HG03342 (cell line): Measurements from ENCODE around the gene GALNTL6.

ENCODE experiments used
- ATAC-seq: cut with Tn5 transposase; IDR thresholded peaks from one replicate; pipeline ENCODE4 v1.9.1; 2021; ENCODE audit warnings: mild to moderate bottlenecking, moderate library complexity; ENCODE audit not compliant: unreplicated experiment

The GALNTL6 gene

GRCh38 chr4:172173206-172173605 is 360.0 kb downstream of the GALNTL6 start:
- ATAC-seq, result no peak

DNA sequence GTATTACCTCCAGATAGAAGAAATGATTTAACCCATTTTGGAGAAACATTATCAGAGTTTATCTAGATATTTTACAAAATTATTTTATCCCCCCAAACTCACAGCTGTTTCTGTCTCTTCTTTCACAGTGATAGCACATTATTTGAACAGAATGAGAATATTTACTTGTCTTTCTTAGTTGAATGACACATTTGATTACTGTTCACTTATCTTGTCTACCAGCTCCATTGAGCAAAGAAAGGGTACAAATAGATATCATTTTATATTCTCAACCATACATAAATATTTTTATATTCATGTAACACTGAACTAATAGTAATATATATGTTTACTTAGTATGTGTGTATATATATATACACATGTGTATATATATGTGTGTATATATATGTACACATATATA is 364.2 kb downstream of the GALNTL6 start:
- ATAC-seq, result no peak

DNA sequence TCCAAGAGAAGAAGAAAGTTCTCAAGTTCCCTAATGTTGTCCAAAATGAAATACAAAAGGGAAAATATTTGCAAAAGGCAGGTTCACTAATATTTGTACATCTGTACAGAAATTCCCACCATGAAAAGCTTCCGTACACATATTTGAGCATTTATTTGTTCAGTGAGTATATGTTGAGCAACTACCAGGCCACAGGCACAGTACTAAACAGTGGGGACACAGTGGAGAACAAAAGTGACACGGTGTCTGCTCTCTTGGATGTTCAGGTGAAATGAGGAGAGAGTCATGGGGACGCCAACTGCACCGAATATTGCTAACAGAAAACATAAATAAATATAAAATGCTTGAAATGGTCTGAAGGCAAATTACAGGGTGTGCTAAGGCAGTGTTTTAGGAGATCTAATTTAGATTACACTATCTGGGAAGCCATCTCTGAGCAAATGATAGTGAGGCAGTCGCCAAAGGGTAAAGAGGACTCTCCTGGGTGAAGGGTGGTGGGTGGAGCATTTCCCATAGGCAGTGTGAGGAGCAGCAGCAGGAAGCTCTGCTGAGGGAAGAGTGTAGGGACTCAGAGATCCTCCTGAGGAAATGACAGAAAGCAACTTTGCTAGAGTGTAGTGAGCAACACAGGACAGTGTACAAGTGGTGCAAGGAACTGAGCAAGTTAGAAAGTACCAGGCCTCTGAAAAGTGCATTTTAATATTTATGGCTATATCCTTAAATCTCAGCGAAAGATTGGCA is 375.2 kb downstream of the GALNTL6 start:
- ATAC-seq, result no peak

GRCh38 chr4:172202480-172203076 is 389.4 kb downstream of the GALNTL6 start:
- ATAC-seq, result peak; percentile 67

DNA sequence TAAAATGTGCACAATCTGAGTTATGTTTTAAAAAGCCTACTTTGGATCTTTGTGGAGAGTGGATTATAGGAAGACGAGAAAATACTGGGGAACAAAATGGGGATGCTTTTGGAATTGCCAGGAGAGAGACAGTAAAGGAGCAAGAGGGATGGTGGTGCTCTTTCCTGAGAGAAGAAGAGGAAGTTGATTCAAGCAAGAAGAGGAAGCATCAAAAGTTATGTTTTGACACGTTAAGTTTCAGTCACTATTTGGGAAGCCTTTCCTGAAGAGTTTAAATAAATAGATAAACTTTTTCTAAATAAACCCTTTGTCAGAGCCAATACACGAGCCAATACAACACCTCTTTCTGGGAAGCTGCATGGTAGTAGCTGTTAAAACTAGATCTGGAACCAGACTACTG is 394.1 kb downstream of the GALNTL6 start:
- ATAC-seq, result no peak

- ATAC-seq, result no peak
Observed at GRCh38 chr4:172207886-172208285, 394.7 kb downstream of the GALNTL6 start.

GRCh38 chr4:172220679-172221078 is 407.5 kb downstream of the GALNTL6 start:
- ATAC-seq, result no peak

DNA sequence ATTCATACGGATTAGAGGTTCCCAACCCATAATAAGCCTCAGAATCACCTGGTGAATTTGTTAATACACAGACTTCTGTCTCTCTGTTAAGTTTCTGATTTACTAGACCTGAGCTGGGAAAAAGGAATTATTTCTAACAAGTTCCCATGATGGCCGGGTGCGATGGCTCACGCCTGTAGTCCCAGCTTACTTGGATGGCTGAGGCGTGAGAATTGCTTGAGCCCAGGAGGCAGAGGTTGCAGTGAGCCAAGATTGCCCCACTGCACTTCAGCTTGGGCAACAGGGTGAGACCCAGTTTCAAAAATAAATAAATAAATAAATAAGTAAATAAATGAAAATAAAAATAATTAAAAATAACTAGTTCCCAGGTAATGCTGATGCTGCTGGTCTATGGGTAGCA is 412.3 kb downstream of the GALNTL6 start:
- ATAC-seq, result no peak

DNA sequence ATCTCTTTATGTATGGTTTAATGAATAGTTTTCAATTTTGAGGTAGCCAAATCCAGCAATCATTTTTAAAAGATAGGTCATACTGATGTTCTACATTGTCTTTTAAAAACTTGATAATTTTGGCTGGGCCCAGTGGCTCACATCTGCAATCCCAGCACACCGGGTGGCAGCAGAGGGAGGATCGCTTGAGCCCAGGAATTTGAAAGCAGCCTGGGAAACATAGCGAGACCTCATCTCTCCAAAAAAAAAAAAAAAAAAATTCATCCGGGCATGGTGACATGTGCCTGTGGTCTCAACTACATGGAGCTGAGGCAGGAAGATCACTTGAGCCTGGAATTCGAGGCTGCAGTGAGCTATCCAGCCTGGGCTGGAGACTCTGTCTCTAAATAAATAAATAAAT is 419.8 kb downstream of the GALNTL6 start:
- ATAC-seq, result no peak

DNA sequence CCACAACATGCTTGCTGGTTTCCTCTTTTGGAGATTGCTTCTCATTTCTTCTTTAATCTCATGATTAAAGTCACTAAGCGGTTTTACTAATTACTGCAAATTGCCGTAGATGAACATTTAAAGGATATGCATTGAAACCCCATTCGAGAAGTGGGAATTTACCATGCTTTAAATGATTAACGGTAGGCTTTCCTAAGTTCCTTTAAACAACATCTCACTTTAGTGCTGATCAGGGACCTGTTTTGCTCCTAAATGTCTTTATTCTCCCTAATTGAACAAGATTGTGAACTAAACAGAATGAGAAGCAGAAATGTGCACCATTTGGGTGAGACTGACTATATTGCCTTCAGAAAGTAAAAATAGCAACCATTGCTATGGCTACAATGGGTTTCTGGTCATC is 430.3 kb downstream of the GALNTL6 start:
- ATAC-seq, result no peak

GRCh38 chr4:172245516-172245915 is 432.3 kb downstream of the GALNTL6 start:
- no peak for ATAC-seq

DNA sequence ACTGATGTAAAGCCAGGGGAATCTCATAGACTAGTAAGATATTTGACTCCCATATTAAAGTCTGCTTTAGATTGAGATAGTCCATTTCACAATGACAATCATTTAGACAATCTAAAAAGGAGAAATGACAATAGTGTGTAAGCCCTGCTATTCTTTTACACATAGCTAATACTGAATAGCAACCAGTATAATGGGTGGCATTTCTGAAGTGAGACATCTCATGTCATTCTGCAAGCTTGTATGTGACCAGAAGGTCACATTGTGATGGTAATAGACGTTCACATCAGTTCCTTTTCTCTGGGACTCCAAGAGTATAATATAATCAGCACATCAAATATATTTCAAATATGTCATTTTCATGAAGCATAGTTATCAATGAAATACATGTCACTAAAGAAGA is 440.2 kb downstream of the GALNTL6 start:
- no peak for ATAC-seq

- ATAC-seq, result no peak
Observed at GRCh38 chr4:172256820-172257219, 443.6 kb downstream of the GALNTL6 start.

GRCh38 chr4:172270397-172270796 is 457.2 kb downstream of the GALNTL6 start:
- no peak for ATAC-seq

- no peak for ATAC-seq
Observed at GRCh38 chr4:172287117-172287516, 473.9 kb downstream of the GALNTL6 start.

- no peak for ATAC-seq
Observed at GRCh38 chr4:172305698-172306097, 492.5 kb downstream of the GALNTL6 start.

- peak; percentile 60 for ATAC-seq
Observed at GRCh38 chr4:172308078-172308477, 494.9 kb downstream of the GALNTL6 start.

DNA sequence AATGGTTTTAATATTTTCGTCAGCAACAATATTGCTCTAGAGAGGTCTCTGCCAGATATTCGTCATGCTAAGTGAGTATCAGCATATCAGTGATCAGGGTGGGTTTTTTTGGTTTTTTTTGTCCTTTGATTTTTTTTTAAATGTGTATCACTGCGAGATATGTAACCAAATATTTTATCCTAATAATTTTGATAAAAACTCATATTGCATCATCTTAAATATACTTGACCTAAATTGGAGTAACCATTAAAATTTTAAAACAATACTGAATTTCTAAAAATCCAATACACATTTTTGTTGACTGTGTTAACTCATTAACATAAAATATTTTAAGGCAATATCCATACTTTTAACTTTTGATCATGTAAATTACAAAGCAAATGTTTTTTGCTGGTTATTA is 498.5 kb downstream of the GALNTL6 start:
- no peak for ATAC-seq

DNA sequence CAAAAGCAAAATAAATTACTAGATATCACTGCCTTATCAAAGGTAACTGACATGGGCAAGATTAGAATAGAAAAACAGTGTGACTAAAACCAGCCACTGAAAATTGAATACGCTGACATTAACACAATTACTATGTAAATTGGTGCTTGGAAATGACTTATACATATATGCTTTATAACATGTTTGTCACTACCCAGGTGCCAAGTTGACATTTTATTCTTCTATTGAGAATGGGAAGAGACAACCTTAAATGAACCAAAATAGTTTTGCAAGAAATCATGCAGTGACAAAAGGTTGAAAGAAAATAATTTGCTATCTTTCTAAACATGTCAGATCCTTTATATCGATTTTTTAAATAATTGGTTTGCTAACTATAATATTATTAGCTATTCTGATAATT is 510.1 kb downstream of the GALNTL6 start:
- ATAC-seq, result no peak

DNA sequence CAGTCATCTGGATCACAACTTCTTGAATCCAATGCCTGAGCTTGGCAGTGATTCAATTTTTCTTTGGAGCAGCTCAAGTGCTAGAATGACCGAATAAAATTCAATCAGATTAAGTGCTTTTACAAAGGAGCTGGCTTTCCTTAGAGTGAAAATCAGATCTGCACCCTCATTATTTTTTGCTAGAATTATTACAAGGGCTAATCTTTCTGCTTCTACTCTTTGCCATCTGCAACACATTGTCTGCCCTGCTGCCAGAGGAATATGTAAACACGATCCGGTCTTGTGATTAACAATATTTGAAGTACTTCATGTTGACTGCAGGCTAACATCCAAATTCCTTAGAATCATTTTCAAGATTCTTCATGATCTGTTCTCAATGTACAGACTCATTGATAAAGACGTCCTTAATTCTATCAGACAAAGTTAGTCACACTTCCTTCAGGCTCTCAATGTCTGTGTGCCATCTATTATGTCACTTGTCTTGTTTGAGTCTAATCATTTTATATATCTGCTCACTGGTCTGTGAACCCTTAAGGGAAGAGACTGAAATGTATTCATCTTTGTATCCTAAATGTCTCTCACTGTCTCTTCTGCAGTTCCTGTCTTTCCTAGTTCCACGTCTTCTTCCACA is 531.2 kb downstream of the GALNTL6 start:
- ATAC-seq, result no peak

- no peak for ATAC-seq
Observed at GRCh38 chr4:172348426-172348825, 535.2 kb downstream of the GALNTL6 start.

DNA sequence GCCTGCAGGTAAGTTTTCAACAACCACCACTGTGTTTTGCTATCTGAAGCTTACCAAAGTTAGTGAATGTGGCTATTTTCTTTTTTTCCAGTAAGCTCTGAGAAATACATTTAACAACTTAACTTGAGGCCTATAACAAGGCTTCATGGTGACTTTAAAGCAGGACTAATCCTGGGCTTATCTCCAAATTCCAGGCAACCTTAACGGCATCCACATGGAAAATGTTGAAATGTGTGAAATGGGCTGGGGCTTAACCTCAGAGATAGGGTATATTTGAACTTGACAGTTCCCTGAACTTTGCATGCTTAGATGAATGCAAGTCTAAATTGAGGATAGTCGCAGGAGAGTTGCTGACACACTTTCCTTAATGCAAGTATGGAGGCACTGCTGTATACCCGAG is 539.2 kb downstream of the GALNTL6 start:
- no peak for ATAC-seq
